H9 (cell line): ENCODE measurements around the gene CHD9. TPM values are rescaled to one million over a fixed set of nuclear protein-coding genes. Genes with fewer than 3 reads are reported as not detected.

Source experiments
- DNase-seq: peaks from one replicate; pipeline ENCODE4 v3.0.0-alpha.2; 2017
- H2AFZ ChIP-seq: one replicate; pipeline ENCODE4 v1.6.1; 2013; ENCODE audit warnings: mild to moderate bottlenecking, low read length, control low read depth, moderate library complexity
- H2AK5ac ChIP-seq: 2 replicates; pipeline ENCODE4 v1.6.1; 2013; ENCODE audit warnings: low read length, control low read depth, mixed read lengths; ENCODE audit not compliant: insufficient read length
- H2BK120ac ChIP-seq: one replicate; pipeline ENCODE4 v1.6.1; 2013; ENCODE audit warnings: low read depth, mild to moderate bottlenecking, low read length, control low read depth, inconsistent platforms; ENCODE audit not compliant: poor library complexity, severe bottlenecking
- H2BK12ac ChIP-seq: 2 replicates; pipeline ENCODE4 v1.6.1; 2013; ENCODE audit warnings: low read length, control low read depth, mixed read lengths, low read depth; ENCODE audit not compliant: insufficient read length
- H2BK15ac ChIP-seq: 2 replicates; pipeline ENCODE4 v1.6.1; 2013; ENCODE audit warnings: low read depth, low read length, control low read depth
- H2BK20ac ChIP-seq: one replicate; pipeline ENCODE4 v1.6.1; 2013; ENCODE audit warnings: low read depth, mild to moderate bottlenecking, low read length, control low read depth, inconsistent platforms; ENCODE audit not compliant: poor library complexity, severe bottlenecking
- H2BK5ac ChIP-seq: 2 replicates; pipeline ENCODE4 v1.6.1; 2013; ENCODE audit warnings: low read length, control low read depth, mixed read lengths; ENCODE audit not compliant: insufficient read length
- H3K14ac ChIP-seq: 2 replicates; pipeline ENCODE4 v1.6.1; 2013; ENCODE audit warnings: low read length, control low read depth; ENCODE audit not compliant: insufficient read depth
- H3K18ac ChIP-seq: 2 replicates; pipeline ENCODE4 v1.6.1; 2013; ENCODE audit warnings: low read depth, mild to moderate bottlenecking, mixed read lengths, low read length, control low read depth; ENCODE audit not compliant: insufficient read length
- H3K23ac ChIP-seq: 2 replicates; pipeline ENCODE4 v1.6.1; 2013; ENCODE audit warnings: low read length, control low read depth, mixed read lengths, low read depth; ENCODE audit not compliant: insufficient read length
- H3K23me2 ChIP-seq: 2 replicates; pipeline ENCODE4 v1.6.1; 2013; ENCODE audit warnings: low read depth, mild to moderate bottlenecking, mixed read lengths, low read length, control low read depth; ENCODE audit not compliant: insufficient read length, poor library complexity, severe bottlenecking
- H3K27ac ChIP-seq: 2 replicates; pipeline ENCODE4 v1.5.1; 2013; ENCODE audit warnings: low read length, control low read depth, mixed read lengths, low read depth; ENCODE audit not compliant: insufficient read length
- H3K27me3 ChIP-seq: 2 replicates; pipeline ENCODE4 v1.6.1; 2013; ENCODE audit warnings: low read length, control low read depth, inconsistent platforms; ENCODE audit not compliant: insufficient read depth
- H3K4ac ChIP-seq: 2 replicates; pipeline ENCODE4 v1.6.1; 2013; ENCODE audit warnings: low read depth, mild to moderate bottlenecking, control low read depth, inconsistent platforms, low read length, moderate library complexity
- H3K4me1 ChIP-seq: 2 replicates; pipeline ENCODE4 v1.6.1; 2013; ENCODE audit warnings: low read length, control low read depth, inconsistent platforms; ENCODE audit not compliant: insufficient read depth
- H3K4me2 ChIP-seq: 2 replicates; pipeline ENCODE4 v1.6.1; 2013; ENCODE audit warnings: low read length, control low read depth, mixed read lengths; ENCODE audit not compliant: insufficient read length, insufficient read depth
- H3K56ac ChIP-seq: 2 replicates; pipeline ENCODE4 v1.6.1; 2013; ENCODE audit warnings: low read depth, mild to moderate bottlenecking, mixed read lengths, low read length, control low read depth; ENCODE audit not compliant: insufficient read length
- H3K79me1 ChIP-seq: 2 replicates; pipeline ENCODE4 v1.6.1; 2013; ENCODE audit warnings: low read depth, mild to moderate bottlenecking, moderate library complexity, low read length, control low read depth, inconsistent platforms; ENCODE audit not compliant: insufficient read depth, poor library complexity, severe bottlenecking
- H3K79me2 ChIP-seq: 2 replicates; pipeline ENCODE4 v1.6.1; 2013; ENCODE audit warnings: low read length, control low read depth, inconsistent platforms; ENCODE audit not compliant: insufficient read depth
- H3K9ac ChIP-seq: 2 replicates; pipeline ENCODE4 v1.6.1; 2013; ENCODE audit warnings: low read length, control low read depth, mixed read lengths; ENCODE audit not compliant: insufficient read length; ENCODE audit errors: extremely low read depth
- H3K9me3 ChIP-seq: one replicate; pipeline ENCODE4 v1.6.1; 2013; ENCODE audit warnings: low read depth, low read length, inconsistent platforms; ENCODE audit not compliant: control insufficient read depth
- H3T11ph ChIP-seq: one replicate; pipeline ENCODE4 v1.6.1; 2013; ENCODE audit warnings: mild to moderate bottlenecking, low read length, control low read depth, inconsistent platforms
- H4K20me1 ChIP-seq: one replicate; pipeline ENCODE4 v1.6.1; 2013; ENCODE audit not compliant: control insufficient read depth, insufficient read length, insufficient read depth
- H4K5ac ChIP-seq: 2 replicates; pipeline ENCODE4 v1.6.1; 2013; ENCODE audit warnings: low read depth, mild to moderate bottlenecking, mixed read lengths, low read length, control low read depth; ENCODE audit not compliant: insufficient read length
- H4K8ac ChIP-seq: replicated peaks from 2 replicates; pipeline ENCODE4 v1.6.1; 2013; ENCODE audit warnings: low read length, control low read depth, mixed read lengths, low read depth; ENCODE audit not compliant: insufficient read length
- H4K91ac ChIP-seq: 2 replicates; pipeline ENCODE4 v1.6.1; 2013; ENCODE audit warnings: low read depth, mild to moderate bottlenecking, moderate library complexity, mixed read lengths, low read length, control low read depth; ENCODE audit not compliant: insufficient read length
- H3K27ac Mint-ChIP-seq, 3 experiments: 2 replicates in 2 of 3; 3 replicates in 1 of 3; pipeline ENCODE4 v1.8.0; 2020 to 2021; ENCODE audit warnings: mixed read lengths in 3 of 3, mild to moderate bottlenecking in 1 of 3, moderate library complexity in 1 of 3
- H3K27me3 Mint-ChIP-seq: 2 replicates; pipeline ENCODE4 v1.8.0; 2021; ENCODE audit warnings: low read depth, mild to moderate bottlenecking, moderate library complexity, mixed read lengths
- H3K36me3 Mint-ChIP-seq, 3 experiments: 2 replicates in 2 of 3; 3 replicates in 1 of 3; pipeline ENCODE4 v1.8.0; 2020 to 2021; ENCODE audit warnings: low read depth in 3 of 3, mixed read lengths in 3 of 3; ENCODE audit not compliant: insufficient read depth in 1 of 3
- H3K4me1 Mint-ChIP-seq, 2 experiments: 2 replicates each; pipeline ENCODE4 v1.8.0; 2020; ENCODE audit warnings: mixed read lengths in 2 of 2
- H3K4me3 Mint-ChIP-seq, 2 experiments: 2 replicates in 1 of 2; 3 replicates in 1 of 2; pipeline ENCODE4 v1.8.0; 2020 to 2021; ENCODE audit warnings: mild to moderate bottlenecking in 2 of 2, mixed read lengths in 2 of 2, moderate library complexity in 1 of 2
- H3K9me3 Mint-ChIP-seq, 2 experiments: 2 replicates in 1 of 2; 3 replicates in 1 of 2; pipeline ENCODE4 v1.8.0; 2020; ENCODE audit warnings: mild to moderate bottlenecking in 2 of 2, mixed read lengths in 2 of 2, moderate library complexity in 1 of 2
- CTCF ChIP-seq: fragments of 200-600 bp; sonication (generic); conservative IDR thresholded peaks from 3 replicates; pipeline ENCODE4 v1.8.0; 2021; ENCODE audit warnings: antibody characterized with exemption, mild to moderate bottlenecking
- WGBS: extraction: QIAGEN DNeasy Blood & Tissue Kit; methylation state at CpG from one replicate; pipeline ENCODE4 v1.1.7; 2013; ENCODE audit warnings: missing lambda C conversion rate, low lambda C conversion rate, mixed read lengths; ENCODE audit not compliant: insufficient read length; ENCODE audit errors: extremely low coverage; 5-methylcytosine and 5-hydroxymethylcytosine counted together
- total RNA-seq: library from RNA; stranded (reverse); gene quantifications from 2 replicates; pipeline ENCODE4 v1.2.1, GENCODE V29; 2021

Gene CHD9
- total RNA-seq, 1 experiment from 2014 or later, result 46.2 TPM

GRCh38 chr16:53042235-53042701 lies 12.5 kb upstream of the CHD9 start:
- Histone ChIP-seq H4K91ac (no peak overlapping the region), H3K4me1 (peaks cover 11% of the 10 kb centered on the region), H4K20me1 (no peaks in the 10 kb centered on the region), H2BK5ac (no peak overlapping the region), H4K5ac (no peak overlapping the region), H3T11ph (no peak overlapping the region), H3K27ac (peak overlapping the region; percentile 15), H2AK5ac (no peak overlapping the region), H3K56ac (no peak overlapping the region), H3K79me1 (no peaks in the 10 kb centered on the region), H2BK20ac (no peak overlapping the region), H3K9ac (no peak overlapping the region), H3K9me3 (no peaks in the 10 kb centered on the region), H3K27me3 (no peaks in the 10 kb centered on the region), H3K79me2 (no peaks in the 10 kb centered on the region), H2AFZ (no peak overlapping the region), H3K23ac (no peak overlapping the region), H2BK12ac (no peak overlapping the region), H3K4ac (no peak overlapping the region), H3K18ac (peak overlapping the region; percentile 8), H3K14ac (no peak overlapping the region; the same call in 1 of the 2 replicates), H2BK120ac (no peak overlapping the region), H2BK15ac (no peak overlapping the region), H3K23me2 (peaks cover 21% of the 10 kb centered on the region), H4K8ac (no peak overlapping the region), H3K4me2 (peak overlapping the region; percentile 44)
- Mint-ChIP-seq H3K4me1 (peaks cover 67 to 79% of the 10 kb centered on the region in 2 experiments), H3K36me3 (peaks cover 15 to 18% (median 16%) of the 10 kb centered on the region in 3 experiments), H3K9me3 (peaks cover 16 to 18% of the 10 kb centered on the region in 2 experiments), H3K27me3 (peaks cover 2% of the 10 kb centered on the region), H3K27ac (peak overlapping the region; percentile 30 to 99 (median 93)), H3K4me3 (peak overlapping the region; percentile 76 to 90)
- TF ChIP-seq CTCF, result no peak
- no peak for DNase-seq
- no CpG with 5 or more reads among the region's 5 CpGs for WGBS
